Femur (tissue), 1 donor: ENCODE results near the gene DFFA.
"Not testable (repeated sequence)": the region's sequence is repeated elsewhere in the genome, so short reads cannot be mapped to it uniquely, and the experiment has no call there.

Experiments used
- DNase-seq: peaks from one replicate; pipeline ENCODE4 v3.0.0-alpha.2; 2017

DFFA gene

DNA sequence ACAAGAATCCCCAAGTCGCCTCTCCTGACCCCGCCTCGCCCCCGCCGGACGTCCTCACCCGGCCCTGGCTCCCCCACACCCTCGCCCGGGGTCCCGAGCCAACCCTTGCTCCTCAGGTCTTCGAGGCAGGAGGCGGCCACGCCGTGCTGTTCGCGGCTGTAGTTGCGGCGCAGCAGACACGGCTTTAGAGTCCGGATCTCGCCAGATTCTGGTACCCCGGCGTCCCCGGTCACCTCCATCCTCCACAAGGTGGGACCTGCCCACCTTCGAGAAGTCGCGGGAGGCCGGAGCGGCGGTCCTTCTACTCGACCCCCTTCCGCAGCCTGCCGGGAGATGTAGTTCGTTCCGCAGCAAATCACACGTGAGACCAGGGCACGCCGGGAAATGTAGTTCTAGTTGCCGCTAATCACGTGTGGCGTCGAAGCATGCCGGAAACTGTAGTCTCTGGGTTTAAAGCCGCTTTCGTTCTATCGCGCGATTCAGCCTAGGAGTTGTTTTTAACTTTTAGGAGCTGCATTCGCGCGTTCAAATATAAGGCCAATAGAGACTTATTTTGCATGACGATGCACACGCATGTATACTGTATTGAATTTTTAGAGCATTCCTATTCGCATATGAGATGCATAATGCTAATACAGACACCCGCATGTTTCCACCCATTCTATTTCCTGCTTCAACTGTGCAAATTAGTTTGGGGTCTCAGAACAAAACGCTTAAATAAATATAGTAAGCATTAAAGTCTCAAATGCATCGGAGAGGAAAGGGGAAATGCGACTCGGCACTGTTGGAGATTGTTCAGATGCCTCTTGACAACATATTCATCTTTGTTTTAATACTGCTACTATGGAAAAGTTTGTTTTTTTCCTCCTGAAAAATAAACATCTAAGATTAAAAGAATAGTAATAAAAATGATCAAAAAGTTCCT is at the start of gene DFFA:
Gene DFFA, minus strand, starts transcription at position 310 of the 925 bp plus-strand sequence. Its CDS starts 71 bp downstream, at position 239.
- DNase-seq, result peak; percentile 98

GRCh38 chr1:10521537-10522157 is 49.3 kb upstream of the DFFA start:
- no peak for DNase-seq

DNA sequence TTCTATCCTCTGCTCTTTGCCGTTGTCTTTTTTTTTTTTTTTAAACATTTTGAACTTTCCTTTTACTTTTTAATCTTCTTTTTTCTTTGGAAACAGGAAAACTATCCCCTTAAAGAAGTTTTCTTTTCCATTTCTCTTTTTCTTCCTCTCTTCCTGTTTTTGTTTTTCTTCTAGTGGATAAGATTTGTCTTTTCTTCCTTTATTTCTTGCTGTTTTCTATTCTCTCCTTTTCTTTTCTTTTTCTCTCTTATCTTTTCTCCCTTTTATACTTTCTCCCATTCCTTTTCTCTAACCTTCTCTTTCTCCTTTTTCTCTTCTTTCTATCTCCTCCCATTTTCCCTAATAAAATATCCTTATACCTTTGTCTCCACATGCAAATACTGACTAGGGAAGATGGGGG is 48.6 kb upstream of the DFFA start:
- no peak for DNase-seq

GRCh38 chr1:10520497-10520896 is 48.2 kb upstream of the DFFA start:
- DNase-seq, result no peak

DNA sequence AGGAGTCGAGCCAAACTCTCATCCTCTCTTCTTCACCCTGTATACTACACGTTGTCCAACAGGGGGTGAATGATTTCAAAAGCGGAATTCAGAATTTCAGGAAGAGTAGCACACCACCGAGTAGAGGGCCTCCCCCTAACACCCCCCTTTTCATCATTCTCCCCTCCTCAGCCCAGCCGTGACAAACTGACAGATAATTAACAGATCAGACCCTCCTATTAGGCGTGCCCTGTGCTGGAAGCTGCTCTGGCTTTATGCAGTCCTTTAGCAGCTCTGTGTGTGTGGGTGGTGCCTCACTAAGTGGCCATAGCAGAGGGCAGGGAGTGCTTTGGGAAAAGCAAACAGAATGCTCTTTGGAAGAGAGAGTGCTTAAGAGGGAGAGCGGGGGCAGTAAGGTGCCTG is 46.7 kb upstream of the DFFA start:
- no peak for DNase-seq

GRCh38 chr1:10517677-10517982 is 45.3 kb upstream of the DFFA start:
- no peak for DNase-seq

- no peak for DNase-seq
Measured at GRCh38 chr1:10516925-10517676, 44.8 kb upstream of the DFFA start.

DNA sequence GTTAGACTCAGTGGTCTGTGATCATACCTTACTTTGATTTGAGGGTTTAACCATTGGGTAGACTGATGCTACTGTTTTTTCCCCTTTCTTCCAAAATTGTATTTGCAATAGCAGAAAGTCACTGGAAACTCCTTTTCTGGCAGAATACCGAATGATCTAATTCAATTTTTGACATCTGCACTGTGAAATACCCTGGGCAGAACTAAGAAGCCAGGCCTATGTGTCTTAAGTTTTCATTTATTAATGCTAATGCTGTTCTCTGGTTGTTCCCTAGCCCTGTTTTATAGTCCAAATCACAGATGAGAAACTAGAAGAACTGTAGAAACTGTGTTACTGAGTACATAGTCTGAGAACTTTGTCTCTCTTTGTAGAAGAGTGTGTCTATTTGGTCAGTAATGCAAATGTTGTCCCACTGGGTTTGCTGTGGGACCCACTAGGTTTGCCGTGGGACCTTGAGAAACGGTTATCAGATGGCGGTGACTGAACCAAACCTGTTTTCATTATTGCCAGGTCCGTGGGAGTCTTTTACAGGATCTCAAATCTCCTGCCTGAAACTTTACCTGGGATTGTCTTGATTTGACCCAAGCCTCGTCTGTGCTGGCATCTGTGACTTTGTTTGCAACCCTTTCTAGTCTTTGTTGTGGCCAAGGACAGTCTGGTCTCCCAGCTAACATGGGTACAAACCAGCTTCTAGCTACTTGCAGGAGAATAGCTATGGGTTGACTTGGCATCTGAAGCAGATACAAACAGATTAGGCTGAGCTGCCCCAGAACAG is 43.8 kb upstream of the DFFA start:
- DNase-seq, result no peak

DNA sequence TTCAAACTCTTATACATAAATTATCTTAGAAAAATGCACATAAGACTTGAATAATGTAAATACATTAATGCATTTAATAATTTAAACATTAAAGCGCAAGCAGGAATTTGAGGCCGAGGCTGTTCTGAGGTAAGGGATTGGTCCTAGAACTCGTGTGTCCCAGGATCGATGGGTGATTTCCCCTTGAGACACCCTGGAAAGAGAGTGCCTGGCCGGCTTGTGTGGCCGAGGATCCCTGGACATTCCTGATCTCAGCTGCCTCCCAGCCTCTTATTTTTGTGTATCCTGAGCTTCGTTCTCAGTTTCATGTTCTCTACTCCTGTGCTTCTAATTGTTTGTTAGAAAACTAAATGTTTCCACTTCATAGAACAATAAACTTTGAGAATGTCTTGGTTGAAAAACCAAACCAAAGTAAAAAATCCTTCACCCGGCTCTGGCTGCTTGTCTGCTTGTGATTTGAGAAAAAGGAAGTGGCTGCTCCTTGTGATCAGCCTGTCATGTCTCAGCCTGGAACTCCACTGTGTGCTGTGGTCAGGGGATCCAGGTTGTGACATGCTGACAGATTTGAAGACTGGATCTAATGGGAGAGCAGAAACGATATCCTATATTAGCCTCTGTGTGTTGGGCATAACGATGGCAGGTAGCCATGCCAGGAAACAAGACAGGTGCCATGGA is 43.1 kb upstream of the DFFA start:
- DNase-seq, result no peak

DNA sequence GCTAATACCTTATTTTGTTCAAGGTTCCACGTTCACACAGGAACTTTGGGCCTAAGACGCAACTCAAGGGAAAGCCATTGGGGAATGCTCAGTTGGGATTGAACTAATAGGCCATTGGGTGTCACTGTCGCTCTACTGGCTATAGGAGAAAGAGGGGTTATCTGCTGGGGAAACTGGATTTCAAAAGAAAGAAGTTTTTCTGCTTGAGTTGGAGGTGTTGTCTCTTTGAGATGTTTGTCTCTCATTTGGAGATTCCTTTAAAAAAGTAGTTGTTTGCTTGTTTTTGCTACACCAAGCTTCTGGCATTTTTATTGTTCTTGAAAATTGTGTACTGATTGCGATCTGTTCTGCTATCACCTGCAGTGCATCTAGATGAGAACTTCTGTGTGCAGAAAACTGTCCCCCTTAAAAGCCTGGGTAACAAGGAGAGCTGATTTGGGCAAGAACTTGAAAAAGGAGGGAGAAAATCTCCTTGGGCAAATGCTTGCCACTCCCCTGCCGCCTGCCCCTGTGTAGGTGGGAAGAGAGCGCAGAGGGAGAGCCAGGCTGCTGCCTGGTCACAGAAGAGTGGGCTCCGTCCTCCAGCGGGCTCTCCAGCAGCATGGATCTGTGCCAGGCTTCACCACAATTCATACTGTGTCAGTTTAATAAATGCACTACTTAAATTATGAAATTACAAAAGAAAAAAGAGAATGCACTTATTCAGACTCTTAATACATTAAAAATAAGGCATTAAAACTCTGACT is 42.3 kb upstream of the DFFA start:
- DNase-seq, result no peak

DNA sequence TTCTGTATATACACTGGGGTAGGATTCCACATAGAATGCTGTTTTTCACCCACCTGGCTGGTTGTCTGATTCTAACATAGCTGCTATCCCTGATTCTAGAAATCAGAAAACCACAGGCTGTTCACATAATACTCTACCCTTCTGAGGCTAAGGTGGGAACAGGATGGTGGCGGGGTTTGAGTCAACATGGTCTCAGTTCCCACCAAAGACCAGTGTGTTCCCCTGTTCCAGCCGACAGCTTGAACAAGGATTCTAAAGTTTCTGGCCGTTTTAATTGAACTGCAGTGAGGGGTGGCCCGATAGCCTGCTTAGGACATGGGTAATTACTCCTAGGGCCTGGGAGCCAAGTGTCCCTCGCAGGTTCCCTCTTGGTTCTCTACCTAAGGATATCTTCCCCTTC is 40.9 kb upstream of the DFFA start:
- no peak for DNase-seq

DNA sequence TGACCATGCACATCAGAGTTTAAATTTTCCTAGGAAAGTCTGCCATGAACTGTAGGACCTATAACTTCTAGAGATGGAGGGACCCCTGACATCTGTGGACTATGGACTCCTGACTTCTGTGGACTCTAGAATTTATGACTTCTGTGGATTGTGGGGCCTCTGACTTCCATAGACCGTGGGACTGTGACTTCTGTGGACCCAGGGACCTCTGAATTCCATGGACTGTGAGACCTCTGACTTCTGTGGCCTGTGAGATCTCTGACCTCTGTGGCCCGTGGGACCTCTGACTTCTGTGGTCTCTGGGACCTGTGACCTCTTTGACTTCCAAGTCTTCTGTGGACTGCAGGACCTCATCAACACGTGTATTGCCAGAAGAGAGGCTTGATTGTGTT is 39.2 kb upstream of the DFFA start:
- no peak for DNase-seq

- no peak for DNase-seq
Measured at GRCh38 chr1:10510520-10511493, 38.5 kb upstream of the DFFA start.

- no peak for DNase-seq
Measured at GRCh38 chr1:10509809-10510509, 37.6 kb upstream of the DFFA start.

DNA sequence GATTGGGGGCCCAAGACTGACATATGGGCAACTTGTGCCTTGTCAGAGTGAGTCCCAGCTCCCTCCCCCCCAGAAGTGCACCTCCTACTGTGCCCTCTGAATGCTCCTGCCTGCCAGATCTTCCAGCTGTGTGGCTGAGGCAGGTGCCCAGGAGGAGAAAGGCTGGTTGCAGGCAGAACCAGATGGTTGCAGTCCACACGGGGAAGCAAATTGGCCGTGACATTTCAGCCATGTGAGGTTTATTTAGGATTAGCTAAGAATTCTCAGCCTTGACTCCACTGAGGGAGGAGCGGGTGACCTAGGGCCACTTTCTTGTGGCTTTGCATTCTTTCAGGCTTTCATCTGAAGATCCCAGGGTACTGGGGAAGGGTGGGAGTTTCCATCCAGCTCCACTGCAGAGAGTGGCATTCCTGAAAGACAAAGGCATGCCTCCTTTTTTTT is 36.2 kb upstream of the DFFA start:
- peak; percentile 42 for DNase-seq

DNA sequence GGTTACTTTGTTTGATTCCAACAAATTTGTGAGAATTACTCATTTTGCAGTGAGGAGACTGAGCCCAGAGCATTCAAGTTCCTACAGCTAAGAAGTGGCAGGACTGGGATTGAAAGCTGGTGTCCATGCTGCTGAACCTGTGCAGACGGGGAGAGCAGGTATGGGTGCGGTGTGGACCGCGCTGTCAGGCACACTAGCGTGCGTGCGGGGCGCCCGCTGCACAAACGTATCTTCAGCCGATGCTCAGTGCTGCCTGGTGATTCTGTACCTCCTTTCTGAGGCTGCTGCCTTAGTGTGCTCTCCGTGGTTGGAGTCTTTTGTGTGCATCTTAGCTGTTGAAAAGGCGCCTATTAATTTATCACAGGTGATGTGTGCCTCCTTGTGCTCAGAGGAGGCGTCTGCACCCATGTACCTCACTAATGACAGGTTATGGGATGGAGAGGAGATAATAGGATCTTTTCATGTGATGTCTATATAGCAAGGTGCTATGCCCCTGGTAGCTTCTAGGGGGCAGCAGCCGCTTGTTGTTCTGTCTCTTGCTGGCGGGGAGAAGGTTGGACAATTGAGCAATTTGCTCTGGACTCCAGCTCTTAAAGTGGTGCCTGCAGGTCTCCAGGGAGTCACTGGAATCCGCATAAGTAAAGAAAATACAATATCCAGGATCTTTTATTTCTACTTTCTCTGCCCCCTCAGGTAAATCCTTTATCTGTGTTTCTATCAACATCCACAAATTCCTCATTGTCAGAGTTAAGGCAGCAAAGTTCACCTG is 35.0 kb upstream of the DFFA start:
- DNase-seq, result peak; percentile 71

DNA sequence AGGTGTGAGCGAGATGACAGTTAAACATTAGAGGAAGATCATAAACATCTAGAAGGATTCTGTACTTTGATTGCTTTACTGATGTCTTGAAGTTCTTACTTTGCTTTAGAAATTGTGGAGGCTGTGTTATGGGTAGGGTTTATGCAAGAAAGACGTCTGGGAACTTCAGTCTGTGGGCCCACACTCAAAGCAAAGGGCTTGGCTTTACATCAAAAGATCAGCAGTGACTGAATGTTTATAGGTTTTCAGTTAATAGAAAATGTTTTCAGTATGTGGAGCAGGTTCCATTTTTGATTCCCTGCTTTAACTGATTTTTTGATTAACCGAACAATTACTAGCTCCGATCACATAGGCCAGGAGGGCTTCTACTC is 34.3 kb upstream of the DFFA start:
- no peak for DNase-seq

DNA sequence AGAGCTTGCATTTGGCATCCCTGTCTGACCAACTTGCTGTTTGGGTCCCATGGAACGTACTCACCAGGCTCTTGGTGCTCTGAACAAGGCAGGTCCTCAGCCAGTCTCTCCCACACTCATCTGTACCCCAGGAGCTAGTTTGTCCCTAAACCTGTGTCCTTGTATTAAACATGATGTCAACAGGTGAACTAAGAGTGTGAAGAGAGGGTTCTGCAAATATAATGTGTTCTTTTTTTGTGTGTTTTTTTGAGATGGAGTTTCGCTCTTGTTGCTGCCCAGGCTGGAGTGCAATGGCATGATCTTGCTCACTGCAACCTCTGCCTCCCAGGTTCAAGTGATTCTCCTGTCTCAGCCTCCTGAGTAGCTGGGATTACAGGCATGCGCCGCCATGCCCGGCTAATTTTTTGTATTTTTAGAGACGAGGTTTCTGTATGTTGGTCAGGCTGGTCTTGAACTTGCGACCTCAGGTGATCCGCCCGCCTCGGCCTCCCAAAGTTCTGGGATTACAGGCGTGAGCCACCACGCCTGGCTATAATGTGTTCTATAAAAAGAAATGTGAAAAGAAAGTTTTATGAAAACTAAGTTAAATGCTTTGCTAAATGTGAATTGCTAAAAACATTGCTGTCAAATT is 33.8 kb upstream of the DFFA start:
- DNase-seq, result not testable (repeated sequence)
